GM12891 (cell line): ENCODE measurements around the gene CDK14.

Experiments used
- PAX5 ChIP-seq: IDR thresholded peaks from 2 replicates; pipeline ENCODE4 v1.6.1; 2011; ENCODE audit warnings: low read length, moderate library complexity, mild to moderate bottlenecking; ENCODE audit not compliant: insufficient read depth, severe bottlenecking
- POLR2A ChIP-seq: IDR thresholded peaks from 2 replicates; pipeline ENCODE4 v1.6.1; 2011; ENCODE audit warnings: low read depth, low read length, control low read depth
- POLR2AphosphoS5 ChIP-seq: IDR thresholded peaks from 2 replicates; pipeline ENCODE4 v1.6.1; 2011; ENCODE audit warnings: low read depth, low read length, control low read depth
- POU2F2 ChIP-seq: IDR thresholded peaks from 2 replicates; pipeline ENCODE4 v1.6.1; 2011; ENCODE audit warnings: low read depth, mild to moderate bottlenecking, control low read depth, low read length, moderate library complexity
- TAF1 ChIP-seq: IDR thresholded peaks from 2 replicates; pipeline ENCODE4 v1.6.1; 2011; ENCODE audit warnings: low read depth, low read length, control low read depth

GRCh38 chr7:90920336-90920735, 324.2 kb downstream of the CDK14 start:
- no peak for TF ChIP-seq TAF1
- TF ChIP-seq POLR2AphosphoS5, result no peak
- no peak for TF ChIP-seq POLR2A
- TF ChIP-seq POU2F2, result no peak
- TF ChIP-seq PAX5, result no peak
